Spleen (tissue), 11 donors: Measurements from ENCODE around the gene RPL18A. TPM values are rescaled to one million over a fixed set of nuclear protein-coding genes. Genes with fewer than 3 reads are reported as not detected.
A peak's percentile ranks its signal among the peaks of the same experiment; 100 is the strongest.

Experiments
- DNase-seq: peaks from one replicate; pipeline ENCODE4 v3.0.0-alpha.2; 2020
- H3K27ac ChIP-seq, 8 donors: fragments of 200-600 bp; sonication (generic) in 7 of 8; 1 replicate in 4 of 8; 2 replicates in 4 of 8; pipeline versions ENCODE4 v1.5.0 to v1.8.0; 2016 to 2021; ENCODE audit warnings: inconsistent platforms in 4 of 8, mild to moderate bottlenecking in 4 of 8, moderate library complexity in 1 of 8
- H3K27me3 ChIP-seq, 7 donors: fragments of 200-600 bp; sonication (generic) in 6 of 7; replicated peaks in 1 of 7; 1 replicate in 4 of 7; 2 replicates in 3 of 7; pipeline versions ENCODE4 v1.5.0 to v1.8.0; 2016 to 2021; ENCODE audit warnings: inconsistent platforms in 3 of 7, mild to moderate bottlenecking in 1 of 7
- H3K36me3 ChIP-seq, 6 donors: fragments of 200-600 bp; sonication (generic) in 5 of 6; 1 replicate in 4 of 6; 2 replicates in 2 of 6; pipeline versions ENCODE4 v1.5.0 to v1.8.0; 2016 to 2021; ENCODE audit warnings: inconsistent platforms in 2 of 6
- H3K4me1 ChIP-seq, 6 donors: fragments of 200-600 bp; sonication (generic) in 5 of 6; 1 replicate in 3 of 6; 2 replicates in 3 of 6; pipeline versions ENCODE4 v1.5.0 to v1.8.0; 2016 to 2021; ENCODE audit warnings: inconsistent platforms in 3 of 6
- H3K4me3 ChIP-seq, 8 donors: fragments of 200-600 bp; sonication (generic) in 7 of 8; 1 replicate in 4 of 8; 2 replicates in 4 of 8; pipeline versions ENCODE4 v1.5.0 to v1.8.0; 2016 to 2021; ENCODE audit warnings: inconsistent platforms in 4 of 8, mild to moderate bottlenecking in 4 of 8, moderate library complexity in 2 of 8
- H3K9me3 ChIP-seq, 8 donors: fragments of 200-600 bp; sonication (generic) in 7 of 8; 1 replicate in 4 of 8; 2 replicates in 4 of 8; pipeline versions ENCODE4 v1.5.0 to v1.8.0; 2016 to 2021; ENCODE audit warnings: inconsistent platforms in 4 of 8
- CTCF ChIP-seq, 11 experiments: fragments of 200-600 bp in 7 of 11; fragments of 450-650 bp in 4 of 11; sonication (generic) in 4 of 11; IDR thresholded peaks in 8 of 11; conservative IDR thresholded peaks in 3 of 11; 1 replicate in 7 of 11; 2 replicates in 4 of 11; pipeline versions ENCODE4 v1.4.0 to v1.8.0; 2016 to 2021; ENCODE audit warnings: antibody characterized with exemption in 11 of 11, inconsistent platforms in 4 of 11, mild to moderate bottlenecking in 1 of 11
- POLR2A ChIP-seq, 3 donors: fragments of 450-650 bp; IDR thresholded peaks; one replicate each; pipeline ENCODE4 v1.5.1; 2017; ENCODE audit warnings: antibody characterized with exemption in 3 of 3, mild to moderate bottlenecking in 1 of 3
- POLR2AphosphoS5 ChIP-seq, 3 donors: sonication (generic); formaldehyde crosslinking; IDR thresholded peaks; one replicate each; pipeline ENCODE4 v1.5.1; 2017; ENCODE audit warnings: antibody characterized with exemption in 3 of 3
- WGBS, 5 donors: extraction: QIAGEN DNeasy Blood & Tissue Kit in 3 of 5; methylation state at CpG; one replicate each; pipeline versions ENCODE4 v1.1.5 to v1.1.7; 2013 to 2018; 5-methylcytosine and 5-hydroxymethylcytosine counted together
- intact Hi-C: fragments of 100-400 bp; cut with DNase I; formaldehyde crosslinking; loops from one replicate; pipeline ENCODE4 v1.15.0; 2023; ENCODE audit warnings: low total_unique reads
- polyA plus RNA-seq, 3 donors: library from polyadenylated mRNA; stranded (reverse); fragments of 200-250 nt; gene quantifications; one replicate each; pipeline ENCODE4 v1.2.1, GENCODE V29; 2013
- total RNA-seq, 7 donors: library from RNA; depleted of rRNA in 3 of 7; stranded (reverse); fragments of >200 nt in 3 of 7; fragmentation: NEBNext Ultra II Directional in 4 of 7; extraction: Animal tissue kit (Norgen Biotek cat#: 25700) in 4 of 7; gene quantifications; one replicate each; pipeline versions ENCODE4 v1.1.0 to v1.2.1, GENCODE V29; 2016 to 2021
- donor health status: healthy with polysubstance abuse.
- donor health status: DM: no; HTN: no; CAD: no; lungs with moderate emphysema.
- donor health status: DM: no; HTN: no; CAD: no.
- donor health status: Bipolar disorder and iron deficiency.
- donor health status: healthy.
- donor health status: DM: no; HTN: no; CAD: no.
- donor health status: DM: yes; HTN: yes; CAD: no.

Gene RPL18A
- total and polyA plus RNA-seq, 10 donors: 1,310 to 6,872 (median 1,788) TPM

- no peaks in the 10 kb centered on the region for H3K9me3 ChIP-seq
- DNase-seq: no peak
- H3K4me3 ChIP-seq: peak overlapping the region in 3 of 8 donors; percentile 57 to 86 (median 58)
- H3K36me3 ChIP-seq: peaks cover 0 to 10% (median 7%) of the 10 kb centered on the region in 6 donors
- 51 to 73% (median 68%) methylated on average over 14 of the region's 14 CpGs for WGBS, 5 donors
- intact Hi-C loops: no loop called here
- H3K4me1 ChIP-seq: peaks cover 55 to 87% (median 79%) of the 10 kb centered on the region in 6 donors
- no peaks in the 10 kb centered on the region for H3K27me3 ChIP-seq
- peak overlapping the region; percentile 94 to 100 (median 97) for H3K27ac ChIP-seq
- TF ChIP-seq POLR2A (IDR thresholded peaks at IDR 0.05) (no peak), POLR2AphosphoS5 (IDR thresholded peaks at IDR 0.05) (peak in 2 of 3 donors; percentile 20 to 21)
Observed at GRCh38 chr19:17848595-17849292, 11.0 kb upstream of the RPL18A start.

GRCh38 chr19:17854061-17854460 is 5.6 kb upstream of the RPL18A start:
- Histone ChIP-seq H3K27me3 (no peaks in the 10 kb centered on the region), H3K4me3 (no peak overlapping the region), H3K36me3 (no peaks in the 10 kb centered on the region), H3K9me3 (no peaks in the 10 kb centered on the region), H3K27ac (no peak overlapping the region), H3K4me1 (peaks cover 25 to 49% (median 39%) of the 10 kb centered on the region in 6 donors)
- DNase-seq: no peak
- no peak for TF ChIP-seq POLR2AphosphoS5 (IDR thresholded peaks at IDR 0.05)
- no peak for TF ChIP-seq CTCF (IDR thresholded peaks at IDR 0.05 in 8 of 11, conservative IDR thresholded peaks at IDR 0.05 in 3 of 11)
- no peak for TF ChIP-seq POLR2A (IDR thresholded peaks at IDR 0.05)
- intact Hi-C loops: loop anchor here (5.0 kb wide), 1 partner anchor 147 kb away; no protein-coding TSS in a partner anchor
- 88 to 95% (median 93%) methylated on average over 6 of the region's 6 CpGs for WGBS, 5 donors

- no peaks in the 10 kb centered on the region for H3K27me3 ChIP-seq
- H3K4me3 ChIP-seq: no peak overlapping the region
- peaks cover 14 to 44% (median 30%) of the 10 kb centered on the region in 6 donors for H3K4me1 ChIP-seq
- 15 to 18% (median 16%) methylated on average over 23 to 29 of the region's 29 CpGs for WGBS, 5 donors
- intact Hi-C loops: loop anchor here (5.0 kb wide), 1 partner anchor 73 kb away; no protein-coding TSS in a partner anchor
- peak; percentile 98 for DNase-seq
- H3K27ac ChIP-seq: no peak overlapping the region
- no peaks in the 10 kb centered on the region for H3K9me3 ChIP-seq
- no peaks in the 10 kb centered on the region for H3K36me3 ChIP-seq
- TF ChIP-seq POLR2A (IDR thresholded peaks at IDR 0.05) (no peak), POLR2AphosphoS5 (IDR thresholded peaks at IDR 0.05) (peak; percentile 62 to 82 (median 71)), CTCF (IDR thresholded peaks at IDR 0.05 in 8 of 11, conservative IDR thresholded peaks at IDR 0.05 in 3 of 11) (peak; percentile 96 to 99 (median 98))
Observed at GRCh38 chr19:17855280-17856152, 4.2 kb upstream of the RPL18A start.

- H3K36me3 ChIP-seq: peaks cover 0 to 48% (median 40%) of the 10 kb centered on the region in 6 donors
- no peaks in the 10 kb centered on the region for H3K9me3 ChIP-seq
- 0 to 2% (median 2%) methylated on average over 11 to 22 of the region's 22 CpGs for WGBS, 5 donors
- intact Hi-C loops: loop anchor here (10.0 kb wide), 1 partner anchor 134 kb away; no protein-coding TSS in a partner anchor
- DNase-seq: no peak
- H3K27ac ChIP-seq: peak overlapping the region; percentile 84 to 93 (median 91)
- no peak for TF ChIP-seq POLR2A (IDR thresholded peaks at IDR 0.05)
- TF ChIP-seq CTCF (IDR thresholded peaks at IDR 0.05 in 8 of 11, conservative IDR thresholded peaks at IDR 0.05 in 3 of 11): no peak
- TF ChIP-seq POLR2AphosphoS5 (IDR thresholded peaks at IDR 0.05): no peak
- peaks cover 17 to 60% (median 44%) of the 10 kb centered on the region in 6 donors for H3K4me1 ChIP-seq
- peak overlapping the region; percentile 92 to 100 (median 100) for H3K4me3 ChIP-seq
- no peaks in the 10 kb centered on the region for H3K27me3 ChIP-seq
Observed at GRCh38 chr19:17860331-17860992, 752 bp downstream of the RPL18A start.
